ENCODE data around the gene DZIP1. TPM values are rescaled to one million over a fixed set of nuclear protein-coding genes. Genes with fewer than 3 reads are reported as not detected.

Gene DZIP1
- total and polyA plus RNA-seq, 2 of the 13 experiments (the other 11 are each of a cell fraction or from before 2014, with no cell fraction given) = 11.0 to 36.7 TPM

DNA sequence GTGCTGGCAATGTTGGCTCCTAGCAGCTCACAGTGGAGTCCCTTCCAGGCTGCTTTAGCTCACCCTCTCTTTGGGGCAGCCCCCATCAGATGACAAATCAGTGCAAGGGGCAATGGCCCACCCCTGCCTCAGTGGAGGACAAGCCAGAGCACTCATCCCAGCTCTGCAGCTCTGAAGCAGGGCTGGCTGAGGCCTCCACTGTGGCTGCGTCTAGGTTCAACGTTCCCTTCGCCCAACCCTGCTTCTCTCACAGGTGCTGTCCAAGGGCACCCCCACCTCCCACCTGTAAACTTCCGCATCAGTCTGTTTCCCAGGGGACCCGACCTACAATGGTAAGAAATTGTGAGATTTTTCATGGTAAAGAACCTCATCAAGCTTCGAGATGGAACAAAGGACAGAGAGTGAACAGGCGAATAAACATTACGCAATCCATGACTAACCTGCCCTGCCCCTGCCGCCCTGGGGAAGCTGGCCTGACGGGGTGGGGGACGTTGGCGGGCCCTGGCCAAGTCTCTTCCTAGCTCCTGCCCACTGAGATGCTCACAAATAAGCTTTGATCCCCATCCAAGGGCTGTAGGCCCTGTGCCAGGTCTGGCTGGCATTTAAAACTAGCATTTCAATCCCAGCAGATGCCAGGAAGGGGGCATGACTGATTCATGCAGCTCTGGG is 40.5 kb downstream of the DZIP1 start (continued):
- 0 out of 2 replicates have a peak, but pooled peaks have one; percentile 37 for TF ChIP-seq ZNF615 (CRISPR knock-in tag; IDR thresholded peaks at IDR 0.05; ENCODE audit: borderline replicate concordance)
- TF ChIP-seq ISX (CRISPR knock-in tag; conservative IDR thresholded peaks at IDR 0.05) = no peak
- TF ChIP-seq, protein P1, sequence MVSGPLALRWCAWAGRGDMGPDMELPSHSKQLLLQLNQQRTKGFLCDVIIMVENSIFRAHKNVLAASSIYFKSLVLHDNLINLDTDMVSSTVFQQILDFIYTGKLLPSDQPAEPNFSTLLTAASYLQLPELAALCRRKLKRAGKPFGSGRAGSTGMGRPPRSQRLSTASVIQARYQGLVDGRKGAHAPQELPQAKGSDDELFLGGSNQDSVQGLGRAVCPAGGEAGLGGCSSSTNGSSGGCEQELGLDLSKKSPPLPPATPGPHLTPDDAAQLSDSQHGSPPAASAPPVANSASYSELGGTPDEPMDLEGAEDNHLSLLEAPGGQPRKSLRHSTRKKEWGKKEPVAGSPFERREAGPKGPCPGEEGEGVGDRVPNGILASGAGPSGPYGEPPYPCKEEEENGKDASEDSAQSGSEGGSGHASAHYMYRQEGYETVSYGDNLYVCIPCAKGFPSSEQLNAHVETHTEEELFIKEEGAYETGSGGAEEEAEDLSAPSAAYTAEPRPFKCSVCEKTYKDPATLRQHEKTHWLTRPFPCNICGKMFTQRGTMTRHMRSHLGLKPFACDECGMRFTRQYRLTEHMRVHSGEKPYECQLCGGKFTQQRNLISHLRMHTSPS (CRISPR knock-in tag; IDR thresholded peaks at IDR 0.05; ENCODE audit: low read depth) = 0 out of 2 replicates have a peak, but pooled peaks have one; percentile 34
- TF ChIP-seq PHF21A (CRISPR knock-in tag; IDR thresholded peaks at IDR 0.05) = no peak
- peak; percentile 65 for TF ChIP-seq GATAD2A (CRISPR knock-in tag; IDR thresholded peaks at IDR 0.05)
- no peak for TF ChIP-seq ZNF652 (CRISPR knock-in tag; IDR thresholded peaks at IDR 0.05; ENCODE audit: borderline replicate concordance, low read depth)
- no peak for TF ChIP-seq ZNF577 (CRISPR knock-in tag; IDR thresholded peaks at IDR 0.05; ENCODE audit: borderline replicate concordance, low read depth)
- TF ChIP-seq FOXJ3 (CRISPR knock-in tag; IDR thresholded peaks at IDR 0.05; ENCODE audit: borderline replicate concordance) = no peak
- TF ChIP-seq NR2F6 (IDR thresholded peaks at IDR 0.05) = no peak
- TF ChIP-seq NR2F6 (CRISPR knock-in tag; IDR thresholded peaks at IDR 0.05) = peak; percentile 50; the same call in 1 of the 2 replicates
- peak; percentile 32 for TF ChIP-seq ASH2L (IDR thresholded peaks at IDR 0.05; ENCODE audit: insufficient read length, low read depth, low read length)
- no peak for TF ChIP-seq KAT8 (CRISPR knock-in tag; IDR thresholded peaks at IDR 0.05)
- TF ChIP-seq SRSF4 (IDR thresholded peaks at IDR 0.05; ENCODE audit: low read depth, low read length, poor library complexity, severe bottlenecking) = no peak
- no peak for TF ChIP-seq SMYD3 (CRISPR knock-in tag; IDR thresholded peaks at IDR 0.05)
- TF ChIP-seq, protein P2, sequence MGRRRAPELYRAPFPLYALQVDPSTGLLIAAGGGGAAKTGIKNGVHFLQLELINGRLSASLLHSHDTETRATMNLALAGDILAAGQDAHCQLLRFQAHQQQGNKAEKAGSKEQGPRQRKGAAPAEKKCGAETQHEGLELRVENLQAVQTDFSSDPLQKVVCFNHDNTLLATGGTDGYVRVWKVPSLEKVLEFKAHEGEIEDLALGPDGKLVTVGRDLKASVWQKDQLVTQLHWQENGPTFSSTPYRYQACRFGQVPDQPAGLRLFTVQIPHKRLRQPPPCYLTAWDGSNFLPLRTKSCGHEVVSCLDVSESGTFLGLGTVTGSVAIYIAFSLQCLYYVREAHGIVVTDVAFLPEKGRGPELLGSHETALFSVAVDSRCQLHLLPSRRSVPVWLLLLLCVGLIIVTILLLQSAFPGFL (CRISPR knock-in tag; IDR thresholded peaks at IDR 0.05) = no peak
- no peak for TF ChIP-seq KLF11 (CRISPR knock-in tag; IDR thresholded peaks at IDR 0.05)
- TF ChIP-seq ELF1 (CRISPR knock-in tag; IDR thresholded peaks at IDR 0.05) = no peak
- no peak for TF ChIP-seq YY1 (IDR thresholded peaks at IDR 0.05; ENCODE audit: insufficient read depth, insufficient replicate concordance, low read depth, low read length)
- TF ChIP-seq RXRB (CRISPR knock-in tag; IDR thresholded peaks at IDR 0.05; ENCODE audit: borderline replicate concordance) = peak; percentile 28; the same call in 1 of the 2 replicates
- TF ChIP-seq, protein P3, sequence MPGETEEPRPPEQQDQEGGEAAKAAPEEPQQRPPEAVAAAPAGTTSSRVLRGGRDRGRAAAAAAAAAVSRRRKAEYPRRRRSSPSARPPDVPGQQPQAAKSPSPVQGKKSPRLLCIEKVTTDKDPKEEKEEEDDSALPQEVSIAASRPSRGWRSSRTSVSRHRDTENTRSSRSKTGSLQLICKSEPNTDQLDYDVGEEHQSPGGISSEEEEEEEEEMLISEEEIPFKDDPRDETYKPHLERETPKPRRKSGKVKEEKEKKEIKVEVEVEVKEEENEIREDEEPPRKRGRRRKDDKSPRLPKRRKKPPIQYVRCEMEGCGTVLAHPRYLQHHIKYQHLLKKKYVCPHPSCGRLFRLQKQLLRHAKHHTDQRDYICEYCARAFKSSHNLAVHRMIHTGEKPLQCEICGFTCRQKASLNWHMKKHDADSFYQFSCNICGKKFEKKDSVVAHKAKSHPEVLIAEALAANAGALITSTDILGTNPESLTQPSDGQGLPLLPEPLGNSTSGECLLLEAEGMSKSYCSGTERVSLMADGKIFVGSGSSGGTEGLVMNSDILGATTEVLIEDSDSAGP (CRISPR knock-in tag; IDR thresholded peaks at IDR 0.05; ENCODE audit: borderline replicate concordance) = peak; percentile 56; the same call in 1 of the 2 replicates
- peak; percentile 59; the same call in 1 of the 2 replicates for TF ChIP-seq ZMYM4 (CRISPR knock-in tag; IDR thresholded peaks at IDR 0.05)
- TF ChIP-seq ZNF121 (CRISPR knock-in tag; IDR thresholded peaks at IDR 0.05) = peak; percentile 30; the same call in 1 of the 2 replicates
- no peak for TF ChIP-seq ZNF180 (CRISPR knock-in tag; IDR thresholded peaks at IDR 0.05; ENCODE audit: borderline replicate concordance, low read depth)
- TF ChIP-seq ZNF10 (CRISPR knock-in tag; IDR thresholded peaks at IDR 0.05; ENCODE audit: borderline replicate concordance, low read depth) = no peak
- TF ChIP-seq ZNF768 (CRISPR knock-in tag; IDR thresholded peaks at IDR 0.05) = no peak
- 0 out of 4 replicates have a peak, but pooled peaks of 1 of the 2 experiments have one; percentile 22 for TF ChIP-seq EP300 (IDR thresholded peaks at IDR 0.05; ENCODE audit: low read depth in 2 of 2, low read length in 2 of 2)
- TF ChIP-seq EP300 (CRISPR knock-in tag; IDR thresholded peaks at IDR 0.05; ENCODE audit: borderline replicate concordance) = no peak
- TF ChIP-seq SOX5 (CRISPR knock-in tag; IDR thresholded peaks at IDR 0.05; ENCODE audit: borderline replicate concordance) = peak; percentile 58; the same call in 1 of the 2 replicates

Measured in HepG2 (cell line).